ENCODE results near the gene FAM228B.

FAM228B gene

GRCh38 chr2:24206242-24206641 is 83.0 kb downstream of the FAM228B start:
- DNase-seq, result no peak

GRCh38 chr2:24206714-24207113 is 83.4 kb downstream of the FAM228B start:
- no peak for DNase-seq

GRCh38 chr2:24207359-24207758 is 84.1 kb downstream of the FAM228B start:
- DNase-seq, result no peak

GRCh38 chr2:24208490-24208889 is 85.2 kb downstream of the FAM228B start:
- no peak for DNase-seq

- DNase-seq, result no peak
Observed at GRCh38 chr2:24209389-24210105, 86.3 kb downstream of the FAM228B start.

GRCh38 chr2:24210106-24210455 is 86.8 kb downstream of the FAM228B start:
- DNase-seq, result no peak

GRCh38 chr2:24210723-24211122 is 87.5 kb downstream of the FAM228B start:
- DNase-seq, result no peak

GRCh38 chr2:24211408-24211807 is 88.1 kb downstream of the FAM228B start:
- DNase-seq, result no peak

GRCh38 chr2:24214880-24215279 is 91.6 kb downstream of the FAM228B start:
- DNase-seq, result no peak

All from hematopoietic multipotent progenitor cell treated with erythropoietin and hydrocortisone succinate and interleukin-3 and kit ligand, for 4 days (in vitro differentiated cells).